ENCODE measurements around the gene HLA-DMA.

The HLA-DMA gene

GRCh38 chr6:32922083-32922482, 30.8 kb downstream of the HLA-DMA start:
- no peak for DNase-seq

DNA sequence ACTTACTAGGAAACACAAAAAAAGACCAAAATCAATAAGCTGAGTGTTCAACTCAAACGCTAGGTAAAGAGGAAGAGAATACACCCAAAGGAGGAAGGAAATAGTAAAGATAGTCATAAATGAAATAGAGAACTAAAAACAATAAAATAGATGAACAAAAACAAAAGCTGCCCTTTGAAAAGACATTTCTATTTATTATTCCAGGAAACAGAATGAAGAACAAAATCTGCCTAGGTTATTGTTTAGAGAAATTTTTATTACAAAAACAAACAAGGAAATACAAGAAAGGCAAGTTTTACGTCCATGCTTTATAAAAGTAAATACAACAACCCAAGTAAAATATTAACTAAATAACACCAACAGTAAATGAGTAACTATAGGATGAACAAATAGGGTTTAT, 32.2 kb downstream of the HLA-DMA start:
- no peak for DNase-seq

- DNase-seq, result no peak
Observed at GRCh38 chr6:32912951-32913350, 39.9 kb downstream of the HLA-DMA start.

- DNase-seq, result no peak
Observed at GRCh38 chr6:32908897-32909296, 44.0 kb downstream of the HLA-DMA start.

DNA sequence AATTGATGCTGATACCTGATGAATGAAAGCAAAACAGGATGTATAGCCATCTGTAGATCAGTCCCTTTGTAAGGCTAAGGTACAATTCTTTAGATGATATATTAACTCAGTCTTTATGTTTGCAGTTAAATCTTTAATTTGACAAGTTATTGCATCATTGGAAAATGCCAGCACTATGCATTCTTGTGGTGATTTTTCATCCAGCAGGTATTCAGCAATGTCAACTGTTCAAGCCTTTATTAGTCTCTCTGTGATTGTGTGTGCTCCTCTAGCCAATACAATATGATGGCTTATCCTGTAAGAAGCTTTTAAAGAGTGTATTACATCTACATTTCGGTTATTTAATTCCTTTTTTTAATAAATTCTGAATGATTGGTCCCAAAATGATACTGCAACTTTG, 46.4 kb downstream of the HLA-DMA start:
- no peak for DNase-seq

DNA sequence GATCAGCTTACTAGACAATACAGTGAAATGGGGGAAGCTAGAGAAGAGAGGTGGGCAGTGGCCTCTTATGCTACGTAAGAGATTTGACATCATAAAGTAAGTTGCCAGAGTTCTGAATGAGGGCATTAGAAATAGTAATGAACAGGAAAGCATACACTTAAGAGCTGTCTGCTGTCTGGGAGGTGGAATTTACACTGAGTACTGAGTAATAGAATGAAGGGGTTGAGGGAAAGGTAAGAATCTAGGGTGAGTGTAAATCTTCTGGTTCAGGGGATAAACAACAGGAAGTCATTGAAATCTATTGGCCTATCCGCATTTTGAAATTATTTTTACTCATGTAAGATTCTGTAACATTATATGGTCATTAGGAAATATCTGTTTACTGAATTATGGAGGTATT, 47.8 kb downstream of the HLA-DMA start:
- no peak for DNase-seq

DNA sequence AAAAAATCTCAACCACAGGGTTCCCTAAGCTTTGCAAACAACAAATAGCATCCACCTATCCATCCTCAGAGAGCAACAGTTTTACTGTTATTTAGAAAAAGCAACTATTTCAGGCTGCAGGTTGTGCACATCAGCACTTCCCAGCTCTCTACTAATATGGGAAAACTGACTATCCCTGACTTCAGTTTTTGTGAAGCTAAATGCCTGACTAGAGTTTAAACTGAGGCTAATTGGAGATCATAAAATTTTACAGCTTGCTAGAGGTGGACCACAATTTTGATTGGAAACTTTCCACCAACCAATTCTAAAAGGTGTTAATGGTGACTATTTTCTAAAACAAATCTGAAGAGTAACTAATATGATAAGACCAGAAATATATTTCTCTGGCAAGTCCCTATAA, 48.9 kb downstream of the HLA-DMA start:
- no peak for DNase-seq
